Activated CD4-positive, alpha-beta T cell treated with anti-CD3 and anti-CD28 coated beads, Interleukin-2, amount 50 U/mL, for 16 hours (primary cell): ENCODE measurements around the gene E2F6.

Experiments used
- DNase-seq: peaks from one replicate; pipeline ENCODE4 v3.0.0-alpha.2; 2020

The E2F6 gene

DNA sequence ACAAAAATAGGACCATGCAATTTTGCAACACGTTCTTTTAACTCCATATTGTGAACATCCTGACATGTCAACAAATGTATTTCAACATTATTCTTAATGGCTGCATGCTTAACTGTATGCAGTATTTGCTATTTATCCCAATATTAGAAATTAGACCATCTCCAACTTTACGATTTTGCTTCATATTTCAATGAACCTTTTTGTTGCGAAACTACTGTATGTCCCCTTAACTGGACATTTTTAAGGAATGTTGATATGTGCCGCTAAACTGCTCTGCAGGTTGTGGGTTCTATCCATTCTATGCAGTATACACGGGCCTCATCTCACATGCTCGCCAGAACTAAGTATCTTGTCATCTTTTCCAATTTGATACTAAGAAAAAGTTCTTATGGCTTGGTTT, 11.1 kb downstream of the E2F6 start:
- DNase-seq, result no peak

DNA sequence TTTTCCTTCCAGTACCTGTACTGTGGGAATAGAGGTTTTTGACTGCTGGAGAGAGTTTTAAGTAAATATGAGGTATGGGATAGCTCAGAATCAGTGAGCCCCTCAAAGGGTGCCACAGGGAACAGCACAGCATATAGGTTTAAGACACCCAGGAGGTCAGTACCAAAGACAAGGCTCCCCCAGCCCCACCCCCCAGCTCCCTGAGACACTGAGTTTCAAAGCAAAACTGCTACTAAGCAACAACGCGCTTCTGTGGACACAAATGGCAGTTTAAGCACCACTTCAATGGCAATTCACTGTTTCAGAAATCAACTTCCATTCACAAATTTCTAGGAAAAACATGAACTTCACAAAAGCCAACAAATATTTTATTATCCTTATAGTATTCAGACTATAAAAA, 15.2 kb downstream of the E2F6 start:
- DNase-seq, result no peak

DNA sequence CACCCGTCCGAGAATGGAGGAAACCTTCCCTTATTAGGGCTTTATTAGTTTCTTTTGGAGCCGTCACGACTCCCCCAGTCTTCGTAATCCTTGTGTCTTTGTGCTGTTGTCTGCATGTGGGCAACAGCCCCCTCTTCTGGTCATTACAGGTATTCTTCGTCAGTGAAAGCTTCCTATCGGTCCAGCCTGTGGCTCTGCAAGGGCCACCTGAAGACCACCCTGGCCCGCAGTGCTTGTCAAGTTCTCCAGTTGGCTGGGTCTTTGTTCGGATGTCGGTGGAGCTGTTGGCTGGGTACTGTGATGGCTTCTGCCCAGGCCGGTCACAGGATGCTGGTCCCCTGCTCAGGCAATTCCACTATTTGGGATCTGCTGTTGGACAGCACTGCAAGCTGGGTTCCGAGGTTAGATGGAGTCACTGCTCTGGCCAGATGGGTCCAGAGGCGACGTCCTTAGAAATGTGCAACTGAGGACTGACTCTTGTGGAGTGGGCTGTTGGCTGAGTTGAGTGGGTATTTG, 19.2 kb downstream of the E2F6 start:
- DNase-seq, result peak; percentile 36

DNA sequence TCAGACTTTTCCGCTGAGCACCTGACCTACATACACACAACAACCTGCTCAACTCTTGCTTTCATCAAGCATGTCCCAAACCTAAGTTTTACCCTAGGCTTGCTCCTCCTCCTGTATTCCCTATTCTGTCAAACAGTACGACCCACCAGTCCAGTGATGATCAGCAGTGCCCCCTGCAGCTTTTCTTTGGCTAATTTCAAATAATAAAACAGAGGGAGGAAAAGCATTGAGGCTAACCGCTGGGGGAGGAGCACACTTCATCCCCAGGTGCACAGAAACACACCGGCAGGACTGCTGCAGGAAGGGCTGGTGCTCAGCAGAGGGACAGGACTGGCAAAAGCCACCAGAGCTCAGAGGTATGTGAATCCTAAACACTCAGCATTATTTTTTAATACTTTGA, 21.2 kb downstream of the E2F6 start:
- DNase-seq, result no peak

DNA sequence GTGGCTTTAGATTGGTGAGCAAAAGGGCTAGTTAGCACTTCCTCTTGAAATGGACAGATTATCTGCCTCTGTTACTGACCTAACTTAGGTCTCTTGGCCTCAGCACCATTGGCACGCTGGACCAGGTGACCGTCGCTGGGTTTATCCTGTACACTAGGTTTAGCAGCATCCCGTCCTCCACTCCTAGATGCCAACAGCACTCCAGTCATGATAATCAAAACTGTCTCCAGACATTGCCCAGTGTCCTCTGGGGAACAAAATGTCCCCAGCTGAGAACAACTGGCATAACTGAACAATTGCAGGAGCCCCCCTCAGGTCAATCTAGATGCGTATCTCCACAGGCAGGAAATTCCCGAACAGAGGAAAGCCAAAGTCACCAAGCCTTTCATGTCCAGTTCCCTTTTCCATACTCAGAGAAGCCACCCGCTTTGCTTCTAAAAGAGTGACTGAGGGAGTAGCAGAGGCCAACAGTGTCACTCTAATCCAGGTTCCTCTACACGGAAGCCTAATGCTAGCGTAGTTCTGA, 27.3 kb downstream of the E2F6 start:
- DNase-seq, result no peak

DNA sequence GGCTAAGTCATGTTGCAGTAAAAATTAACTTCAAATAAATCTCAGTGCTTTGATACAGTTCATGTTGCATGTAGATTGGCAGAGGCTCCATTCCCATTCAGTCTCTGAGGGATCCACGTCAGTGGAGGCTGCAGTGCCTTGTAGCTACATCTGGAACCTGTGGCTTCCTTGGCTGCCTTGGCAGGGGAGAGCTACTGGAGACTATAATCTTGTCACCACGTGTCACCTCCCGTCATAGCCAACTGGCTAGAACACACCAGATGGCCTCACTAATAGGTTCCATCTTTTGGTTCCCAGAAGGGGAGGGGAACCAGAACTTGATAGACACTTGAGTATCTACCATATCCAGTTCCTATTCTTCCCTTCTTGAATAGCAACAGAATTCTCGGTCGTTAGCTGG, 28.4 kb downstream of the E2F6 start:
- DNase-seq, result no peak

DNA sequence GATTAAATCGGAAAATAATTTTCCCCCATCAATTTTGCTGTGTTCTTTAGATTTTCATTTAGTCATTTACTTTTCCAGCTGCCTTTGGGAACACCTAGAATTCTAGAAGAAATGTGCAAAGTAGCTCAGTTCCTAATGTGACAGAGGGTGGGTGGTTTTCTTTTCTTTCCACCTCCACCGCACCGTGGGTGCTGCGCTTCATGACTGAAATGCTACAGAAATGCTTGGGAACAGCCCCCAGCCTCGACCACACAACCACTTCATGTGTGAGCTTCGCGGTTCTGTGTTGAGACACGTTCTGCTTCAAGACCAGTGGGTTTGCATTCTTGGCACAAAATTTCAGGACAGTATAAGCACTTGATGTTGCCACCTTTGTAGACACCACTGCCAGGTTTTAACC, 30.9 kb downstream of the E2F6 start:
- no peak for DNase-seq

DNA sequence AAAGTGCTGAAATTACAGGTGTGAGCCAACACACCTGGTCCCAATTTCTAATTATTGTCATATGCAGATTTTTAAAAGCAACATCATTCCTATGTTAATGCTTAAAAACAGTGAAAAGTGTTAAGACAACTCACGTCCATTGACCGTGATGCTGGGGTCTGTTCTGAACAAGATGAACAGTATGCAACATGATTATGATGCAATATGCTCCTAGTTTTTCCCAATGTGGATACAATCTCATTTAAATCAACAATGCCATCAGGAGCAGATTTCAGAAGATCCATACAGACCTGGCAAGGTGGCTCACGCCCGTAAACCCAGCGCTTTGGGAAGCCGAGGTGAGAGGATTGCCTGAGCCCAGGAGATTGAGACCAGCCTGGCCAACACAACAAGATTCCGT, 31.5 kb downstream of the E2F6 start:
- no peak for DNase-seq

DNA sequence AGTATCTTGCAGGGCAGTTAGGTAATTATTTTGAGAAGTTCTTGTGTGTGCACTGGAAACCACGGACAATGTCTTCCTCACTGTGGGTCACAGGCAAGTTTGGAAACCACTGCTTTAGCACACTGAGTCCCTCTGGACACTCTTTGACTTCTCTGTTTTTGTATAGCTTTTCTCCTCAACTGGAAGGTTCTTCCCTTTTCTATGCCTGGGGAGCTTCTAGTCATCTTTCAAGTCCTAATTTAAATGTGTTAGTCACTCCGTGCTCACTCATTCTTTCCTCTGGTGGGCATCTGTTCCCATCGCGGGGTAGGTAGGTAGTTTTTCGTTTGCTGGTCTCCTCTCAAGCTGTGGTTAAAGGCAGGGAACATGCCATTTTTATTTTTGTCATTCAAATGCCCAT, 32.1 kb downstream of the E2F6 start:
- no peak for DNase-seq

DNA sequence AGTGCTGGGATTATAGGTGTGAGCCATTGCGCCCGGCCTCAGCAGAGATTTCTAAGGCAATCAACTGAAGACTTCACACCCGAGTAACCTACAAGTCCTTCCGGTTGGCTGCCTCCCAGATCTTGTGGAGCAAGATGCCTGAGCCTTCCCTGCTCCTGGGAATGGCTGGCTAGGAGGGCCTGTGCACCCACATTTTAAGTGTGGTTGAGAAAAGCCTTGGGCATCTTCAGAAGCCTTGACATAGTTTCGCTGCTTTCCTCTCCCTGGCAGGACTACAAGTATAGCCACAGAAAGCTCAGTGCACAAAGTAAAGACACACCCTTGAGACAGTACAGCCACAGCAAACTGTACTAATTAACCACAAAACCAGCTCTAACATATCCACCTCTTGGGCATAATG, 35.2 kb downstream of the E2F6 start:
- no peak for DNase-seq

DNA sequence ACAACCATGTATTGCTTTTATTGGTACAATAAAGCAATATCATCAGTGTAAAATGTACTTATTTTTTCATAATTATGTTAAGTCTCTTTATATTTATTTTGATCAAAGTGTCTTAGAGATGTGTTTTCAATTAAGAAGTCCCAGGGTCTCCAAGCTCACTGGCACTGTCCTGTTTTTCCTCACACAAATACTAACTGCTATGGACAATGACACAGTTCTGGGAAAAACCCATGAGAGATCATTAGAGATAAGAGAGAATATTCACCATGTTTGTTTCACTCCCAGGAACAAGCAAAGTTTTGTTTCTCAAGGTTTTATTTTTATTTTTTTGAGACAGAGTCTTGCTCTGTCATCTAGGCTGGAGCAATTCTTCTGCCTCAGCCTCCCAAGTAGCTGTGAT, 38.7 kb downstream of the E2F6 start:
- DNase-seq, result no peak

DNA sequence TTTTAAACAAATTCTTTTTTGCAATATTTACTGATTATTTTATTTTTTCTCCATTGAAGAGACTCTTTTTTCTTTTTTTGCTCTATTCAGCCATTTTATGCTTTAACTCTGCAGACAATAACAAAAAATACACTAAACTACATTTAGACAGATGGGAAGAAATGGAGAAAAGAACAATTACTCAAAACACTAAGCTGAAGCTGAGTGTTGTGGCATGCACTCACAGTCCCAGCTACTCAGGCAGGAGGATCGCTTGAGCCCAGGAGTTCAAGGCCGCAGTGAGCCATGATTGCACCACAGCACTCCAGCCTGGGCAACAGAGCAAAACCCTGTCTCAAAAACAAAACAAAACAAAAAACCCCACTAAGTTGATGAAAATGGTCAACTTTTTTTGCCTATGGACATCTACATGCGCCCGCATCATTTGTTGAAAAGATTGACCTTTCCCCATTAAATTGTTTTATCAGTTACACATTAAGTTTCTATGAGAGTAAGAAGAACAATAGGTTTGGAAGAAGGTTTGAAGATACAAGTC, 43.0 kb downstream of the E2F6 start:
- DNase-seq, result no peak

DNA sequence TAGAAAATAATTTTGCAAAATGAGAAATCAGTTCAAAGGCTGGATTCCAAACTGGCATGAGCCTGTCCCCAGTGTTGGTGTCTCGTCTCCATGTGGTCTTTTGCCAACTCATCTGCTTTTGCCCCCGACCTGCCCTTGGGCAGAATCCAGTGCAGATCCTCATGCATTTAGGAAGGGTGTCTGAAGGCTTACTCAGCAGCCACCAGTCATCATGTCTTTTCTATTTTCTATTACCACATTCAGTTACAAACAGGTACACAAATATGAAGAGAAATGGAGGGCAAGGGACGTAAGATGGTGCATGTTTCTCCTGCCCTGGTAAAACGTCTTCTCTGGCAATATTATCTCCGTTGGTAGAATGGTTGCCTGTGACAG, 43.5 kb downstream of the E2F6 start:
- DNase-seq, result no peak

DNA sequence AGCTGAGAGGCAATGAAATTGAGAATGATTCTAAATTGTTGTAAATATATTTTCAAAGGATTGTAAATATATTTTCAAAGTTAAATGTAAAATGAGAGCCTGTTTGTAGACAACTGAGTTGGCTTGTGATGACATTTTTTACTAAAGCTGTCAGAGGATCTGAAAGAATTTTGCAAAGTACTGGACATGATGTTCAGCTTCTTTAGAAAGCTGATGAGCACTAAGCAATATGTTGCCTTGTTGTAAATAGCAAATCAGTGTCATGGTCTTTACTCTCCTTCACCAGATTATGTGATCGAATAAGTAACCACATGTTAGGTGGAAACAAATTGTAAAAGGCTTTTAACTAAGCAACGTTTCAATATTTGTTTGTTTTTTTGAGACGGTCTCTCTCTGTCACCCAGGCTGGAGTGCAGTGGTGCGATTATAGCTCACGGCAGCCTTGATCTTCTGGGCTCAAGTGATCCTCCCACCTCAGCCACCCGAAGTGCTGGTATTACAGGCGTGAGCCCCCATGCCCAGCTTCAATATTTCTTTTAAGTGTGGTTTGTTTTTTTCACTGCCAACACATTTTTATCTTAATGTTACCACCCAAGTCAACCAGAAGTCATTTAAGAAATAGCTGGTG, 44.0 kb downstream of the E2F6 start:
- no peak for DNase-seq

DNA sequence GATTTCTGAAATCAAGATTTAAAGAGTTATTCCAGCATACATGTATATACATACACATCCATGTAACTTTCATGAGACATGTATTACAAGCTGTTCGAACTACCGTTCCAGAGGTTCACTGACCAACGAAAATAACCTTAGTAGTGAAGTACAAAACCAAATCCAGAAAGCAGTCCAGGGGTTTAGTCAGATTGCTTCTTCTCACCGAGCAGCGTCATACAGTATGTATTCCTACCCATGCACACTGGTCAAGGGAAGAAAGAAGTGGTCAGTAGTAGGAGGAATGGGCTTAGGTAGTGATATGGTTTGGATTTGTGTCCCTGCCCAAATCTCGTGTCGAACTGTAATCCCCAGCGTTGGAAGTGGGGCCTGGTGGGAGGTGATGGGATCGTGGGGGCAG, 45.3 kb downstream of the E2F6 start:
- DNase-seq, result no peak

DNA sequence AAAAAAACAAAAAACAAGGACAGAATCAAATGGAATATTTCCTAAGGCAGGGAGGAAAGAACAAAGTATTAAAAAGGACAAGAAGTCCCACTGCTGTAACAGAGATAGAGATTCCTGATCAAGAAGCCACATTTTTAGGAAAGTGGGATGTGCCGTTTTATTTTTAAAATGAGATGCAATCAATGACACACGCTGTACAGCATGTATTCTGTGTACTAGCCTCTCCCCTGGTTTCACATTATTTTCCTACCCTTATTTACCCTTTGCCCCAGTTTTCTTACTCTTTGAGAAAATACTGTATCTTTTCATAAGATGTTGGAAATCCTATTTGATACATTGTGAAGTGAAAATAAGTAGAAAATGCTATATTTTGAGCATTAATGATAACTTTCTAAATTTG, 45.8 kb downstream of the E2F6 start:
- DNase-seq, result no peak

DNA sequence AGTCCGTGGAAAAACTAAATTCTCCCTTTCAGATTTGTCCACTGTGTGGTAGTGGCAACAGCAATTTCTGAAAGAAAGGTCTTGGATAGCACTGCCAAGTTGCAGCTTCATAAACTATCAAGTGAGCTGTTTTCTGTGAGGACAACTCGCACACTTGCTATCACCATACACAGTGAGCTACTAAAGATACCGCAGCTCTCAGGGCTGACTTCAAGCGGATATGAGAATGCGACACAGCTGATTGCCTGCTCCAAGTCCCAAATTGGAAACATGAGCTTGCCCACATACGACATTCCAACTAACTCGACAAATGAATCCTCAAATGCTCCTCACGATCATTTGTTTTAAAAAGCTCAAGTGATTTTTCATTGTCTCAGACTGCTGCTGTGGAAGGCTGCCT, 46.2 kb downstream of the E2F6 start:
- DNase-seq, result no peak

DNA sequence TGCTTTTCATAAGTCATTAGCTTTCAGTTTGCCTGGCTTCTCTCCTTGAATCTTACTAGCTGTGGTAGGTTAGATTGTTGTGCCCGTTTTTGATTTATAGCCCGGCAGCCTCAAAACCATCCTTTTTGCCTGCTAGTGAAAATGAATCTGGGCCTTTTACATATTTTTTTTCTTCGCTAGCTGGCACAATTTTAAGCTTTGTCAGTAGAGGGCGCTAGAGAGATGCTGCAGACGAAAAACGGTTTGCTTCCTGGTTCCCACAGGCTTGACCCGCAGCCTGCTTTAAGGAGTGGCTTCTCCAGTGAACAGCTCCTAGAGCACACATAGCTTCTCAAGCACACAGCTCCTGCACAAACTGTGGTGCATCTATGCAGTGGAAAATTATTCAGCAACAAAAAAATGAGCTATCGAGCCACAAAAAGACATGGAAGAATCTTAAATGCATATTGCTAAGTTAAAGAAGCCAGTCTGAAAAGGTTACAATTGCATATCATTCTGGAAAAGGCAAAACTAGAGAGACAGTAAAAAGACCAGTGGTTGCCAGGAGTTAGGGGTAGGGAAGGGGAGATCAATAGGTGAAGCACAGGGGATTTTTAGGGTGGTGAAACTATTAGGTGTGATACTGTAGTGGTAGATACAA, 47.9 kb downstream of the E2F6 start:
- peak; percentile 33 for DNase-seq

DNA sequence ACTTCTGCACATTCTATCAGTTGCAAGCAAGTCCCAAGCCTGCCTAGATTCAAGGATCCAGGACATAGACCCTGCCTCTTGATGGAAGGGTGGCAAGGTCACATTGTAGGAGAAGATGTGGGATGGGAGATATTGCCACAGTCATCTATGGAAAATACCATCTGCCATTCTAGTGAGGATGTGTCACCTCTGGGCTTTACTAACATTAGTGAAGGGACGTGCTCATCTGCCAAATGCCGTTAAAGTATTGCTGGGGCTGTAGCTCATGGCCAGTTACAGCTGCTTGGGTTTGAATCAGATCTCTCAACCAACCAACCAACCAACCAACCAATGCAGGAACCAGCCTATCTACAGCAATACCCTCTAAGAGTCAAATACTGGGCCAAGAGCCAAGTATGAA, 49.0 kb downstream of the E2F6 start:
- DNase-seq, result no peak

DNA sequence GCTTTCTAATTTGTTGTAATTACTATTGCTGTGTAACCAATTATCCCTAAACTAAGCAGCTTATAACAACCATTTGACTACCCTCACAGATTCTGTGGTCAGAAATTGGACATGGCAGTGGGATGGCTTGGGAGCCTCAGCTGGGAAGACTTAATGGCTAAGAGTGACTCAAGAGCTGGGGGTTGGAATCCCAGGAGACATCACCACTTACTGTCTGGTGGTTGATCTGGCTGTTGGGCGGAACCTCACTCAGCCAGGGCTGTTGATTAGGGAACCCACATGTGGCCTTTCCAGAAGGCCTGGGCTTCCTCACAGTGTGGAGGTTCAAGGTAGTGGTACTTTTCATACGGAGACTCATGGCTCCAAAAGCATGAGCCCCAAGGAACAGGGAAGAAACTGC, 49.8 kb downstream of the E2F6 start:
- no peak for DNase-seq

DNA sequence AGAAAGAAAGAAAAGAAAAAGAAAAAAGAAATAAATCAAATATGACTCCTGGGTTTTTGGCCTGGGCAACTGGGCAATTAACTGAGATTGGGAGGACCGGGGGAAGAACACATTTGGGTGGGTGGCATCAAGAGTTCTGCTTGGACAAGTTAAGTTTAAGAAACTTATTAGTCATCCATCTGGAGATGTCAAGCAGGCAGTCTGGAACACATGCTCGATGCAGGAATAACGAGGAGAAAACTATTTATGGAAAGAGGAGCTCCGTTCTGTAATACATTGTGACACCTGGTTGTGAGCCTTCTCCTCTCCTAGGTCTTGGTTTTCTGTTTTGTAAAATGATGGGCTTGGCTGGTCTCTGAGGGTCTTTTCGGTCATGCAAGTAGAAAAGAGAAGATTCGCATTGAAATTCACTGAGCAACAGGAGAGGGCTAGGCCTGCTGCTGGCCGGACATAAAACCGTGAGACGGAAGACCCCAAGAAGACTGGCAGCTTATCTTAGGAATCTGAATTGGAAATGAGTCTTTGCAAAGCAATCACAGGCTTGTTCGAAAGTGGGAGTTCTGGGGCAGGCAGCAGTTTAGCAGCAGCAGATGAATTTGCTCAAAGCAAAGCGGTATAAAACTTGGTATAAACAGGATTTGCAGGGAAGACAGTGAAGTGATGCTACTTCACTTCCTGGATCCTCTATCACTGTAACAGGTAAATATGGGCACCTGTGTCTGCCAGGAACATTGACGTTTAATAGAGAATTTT, 51.4 kb downstream of the E2F6 start:
- DNase-seq, result no peak

DNA sequence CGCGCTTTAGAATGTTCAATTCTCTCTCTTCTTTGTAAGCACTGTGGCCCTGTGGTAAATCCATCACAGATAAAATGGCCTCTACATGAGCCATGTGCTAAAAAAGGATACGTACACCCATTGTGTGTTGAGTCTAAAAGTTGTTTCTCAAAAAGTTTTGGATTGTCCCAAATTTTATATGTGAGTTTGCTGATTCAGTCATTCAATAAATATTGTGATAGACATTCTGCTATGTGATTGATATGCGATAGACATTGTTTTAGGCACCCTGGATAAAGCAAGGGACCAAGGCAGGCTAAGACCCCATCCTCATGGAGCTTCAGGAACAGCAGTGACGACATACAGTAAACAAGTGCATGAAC, 53.5 kb downstream of the E2F6 start:
- no peak for DNase-seq

DNA sequence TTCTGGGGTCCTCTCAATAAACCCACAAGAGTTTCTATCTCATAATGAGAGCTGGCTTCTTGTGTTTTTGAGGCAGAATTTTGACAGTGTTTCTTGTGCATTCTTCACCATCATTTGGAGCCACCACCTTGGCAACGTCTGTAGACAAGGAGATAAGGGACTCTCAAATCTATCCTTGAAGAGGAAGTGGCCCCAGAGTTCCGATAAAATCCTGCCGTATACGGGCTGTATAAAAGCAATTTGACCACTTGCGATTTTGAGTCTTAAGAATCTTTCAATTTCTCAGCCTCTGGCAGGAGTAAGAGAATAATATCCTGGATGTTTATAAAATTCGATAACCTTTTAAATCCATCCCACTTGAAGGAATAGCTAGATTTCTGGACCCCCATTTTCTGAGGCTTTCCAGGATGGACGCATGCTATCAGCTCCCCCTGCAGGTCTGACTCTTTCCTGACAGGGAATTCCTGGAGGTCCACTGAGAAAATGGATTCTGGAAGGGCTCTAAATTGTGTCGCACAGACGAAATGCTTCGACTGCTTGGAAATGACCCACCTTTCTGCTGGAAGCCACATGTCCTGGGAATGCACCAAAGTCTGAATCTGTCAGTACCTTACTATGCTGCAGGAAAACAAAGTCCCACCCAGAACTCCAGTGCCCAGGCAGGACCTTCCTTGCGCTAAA, 54.1 kb downstream of the E2F6 start:
- DNase-seq, result no peak
